Ishikawa (cell line): ENCODE results near the gene MPV17.

Experiments used
- CEBPB ChIP-seq: IDR thresholded peaks from 2 replicates; pipeline ENCODE4 v1.6.1; 2012
- CREB1 ChIP-seq: IDR thresholded peaks from 2 replicates; pipeline ENCODE4 v1.6.1; 2012; ENCODE audit warnings: low read depth
- NFIC ChIP-seq: IDR thresholded peaks from 2 replicates; pipeline ENCODE4 v1.6.1; 2012
- REST ChIP-seq: IDR thresholded peaks from 2 replicates; pipeline ENCODE4 v1.6.1; 2012; ENCODE audit warnings: low read depth, mild to moderate bottlenecking
- TAF1 ChIP-seq: IDR thresholded peaks from 2 replicates; pipeline ENCODE4 v1.6.1; 2012; ENCODE audit warnings: low read depth, mild to moderate bottlenecking
- TCF12 ChIP-seq: IDR thresholded peaks from 2 replicates; pipeline ENCODE4 v1.6.1; 2012; ENCODE audit warnings: low read depth
- TF ChIP-seq, protein P1 (sequence below): IDR thresholded peaks from 2 replicates; pipeline ENCODE4 v1.6.1; 2012

- peak; percentile 58 for TF ChIP-seq CREB1
- no peak for TF ChIP-seq CEBPB
- no peak for TF ChIP-seq NFIC
- TF ChIP-seq TAF1 = peak; percentile 91
- TF ChIP-seq TCF12 = peak; percentile 51
- TF ChIP-seq REST = no peak
- TF ChIP-seq, protein P1, sequence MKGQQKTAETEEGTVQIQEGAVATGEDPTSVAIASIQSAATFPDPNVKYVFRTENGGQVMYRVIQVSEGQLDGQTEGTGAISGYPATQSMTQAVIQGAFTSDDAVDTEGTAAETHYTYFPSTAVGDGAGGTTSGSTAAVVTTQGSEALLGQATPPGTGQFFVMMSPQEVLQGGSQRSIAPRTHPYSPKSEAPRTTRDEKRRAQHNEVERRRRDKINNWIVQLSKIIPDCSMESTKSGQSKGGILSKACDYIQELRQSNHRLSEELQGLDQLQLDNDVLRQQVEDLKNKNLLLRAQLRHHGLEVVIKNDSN = peak; percentile 98
These were observed at the start of gene MPV17 for GRCh38 chr2:27322766-27323595.
